ENCODE measurements around the gene MTHFD2L. TPM values are rescaled to one million over a fixed set of nuclear protein-coding genes. Genes with fewer than 3 reads are reported as not detected.

MTHFD2L gene
- total and polyA plus RNA-seq, 2 of the 8 experiments (the other 6 are each of a cell fraction or from before 2014, with no cell fraction given), result 5.4 to 15.0 TPM

- WGBS, 2 experiments (ENCODE audit: extremely low coverage in 1 of 2, insufficient coverage in 1 of 2, insufficient read length in 1 of 2, insufficient replicate concordance in 2 of 2, low coverage in 1 of 2, low lambda C conversion rate in 2 of 2, missing lambda C conversion rate in 1 of 2), result 87% methylated on average over 1 of the region's 1 CpG; no CpG with 5 or more reads in 1 of the 2 experiments
- Histone ChIP-seq H3K27me3 (replicated peaks in 1 of 4; ENCODE audit: control insufficient read depth in 3 of 4, extremely low read depth in 1 of 4, insufficient read depth in 3 of 4, low read length in 3 of 4) (no peaks in the 10 kb centered on the region), H4K8ac (ENCODE audit: extremely low read depth, insufficient read depth, low read length) (no peak overlapping the region), H4K20me1 (replicated peaks in 1 of 2; ENCODE audit: control insufficient read depth in 1 of 2, insufficient read depth in 2 of 2, low read length in 2 of 2) (no peaks in the 10 kb centered on the region), H2BK120ac (replicated peaks; ENCODE audit: low read depth, low read length) (no peak overlapping the region), H3K4me1 (replicated peaks in 1 of 4; ENCODE audit: control insufficient read depth in 3 of 4, insufficient read depth in 4 of 4, low read length in 3 of 4) (peaks cover 0 to 6% (median 1%) of the 10 kb centered on the region in 4 experiments; a peak in 3 of 7 replicates), H3K4me3 (ENCODE audit: extremely low read depth in 1 of 4, insufficient read depth in 2 of 4, low read depth in 3 of 4, low read length in 4 of 4) (no peak overlapping the region), H4K5ac (ENCODE audit: insufficient read length, low read depth, low read length) (no peak overlapping the region), H3K18ac (ENCODE audit: extremely low read depth, low read length) (no peak overlapping the region), H3K4me2 (ENCODE audit: insufficient read depth in 1 of 2, low read depth in 2 of 2, low read length in 2 of 2) (no peak overlapping the region), H4K91ac (replicated peaks; ENCODE audit: insufficient read length, low read length) (no peak overlapping the region), H2BK5ac (ENCODE audit: low read depth, low read length) (no peak overlapping the region), H3K14ac (ENCODE audit: insufficient read length) (no peak overlapping the region), H2BK15ac (ENCODE audit: low read length) (no peak overlapping the region), H3K23ac (ENCODE audit: insufficient read length) (no peak overlapping the region), H3K23me2 (ENCODE audit: low read depth, low read length) (peaks cover 1% of the 10 kb centered on the region; the same call in 1 of the 2 replicates), H3K79me1 (ENCODE audit: low read depth, low read length) (no peaks in the 10 kb centered on the region), H3K27ac (ENCODE audit: low read depth, low read length) (no peak overlapping the region), H2AK5ac (ENCODE audit: low read depth, low read length) (no peak overlapping the region), H3K56ac (replicated peaks; ENCODE audit: insufficient read length, low read depth, low read length) (no peak overlapping the region), H3K4ac (replicated peaks; ENCODE audit: insufficient read length, low read depth, low read length) (no peak overlapping the region), H2BK12ac (ENCODE audit: low read depth, low read length) (no peak overlapping the region), H3K9me3 (ENCODE audit: insufficient read depth in 2 of 2, low read depth in 1 of 2, low read length in 1 of 2) (no peaks in the 10 kb centered on the region), H3K9ac (replicated peaks in 1 of 4; ENCODE audit: extremely low read depth in 1 of 4, low read depth in 3 of 4, low read length in 3 of 4) (no peak overlapping the region), H2AFZ (ENCODE audit: low read length) (no peak overlapping the region), H3K79me2 (ENCODE audit: control insufficient read depth in 1 of 2, insufficient read depth in 2 of 2, low read length in 2 of 2) (no peaks in the 10 kb centered on the region), H2BK20ac (ENCODE audit: low read length) (no peak overlapping the region), H3K36me3 (ENCODE audit: control insufficient read depth in 2 of 4, insufficient read depth in 4 of 4, low read length in 3 of 4) (no peaks in the 10 kb centered on the region; a peak in 1 of 8 replicates)
- TF ChIP-seq JUN (IDR thresholded peaks at IDR 0.05; ENCODE audit: low read depth, low read length), result no peak
- TF ChIP-seq NANOG (IDR thresholded peaks at IDR 0.05; ENCODE audit: insufficient read depth, low read depth, low read length, poor library complexity, severe bottlenecking), result no peak
- TF ChIP-seq POLR2AphosphoS5 (IDR thresholded peaks at IDR 0.05; ENCODE audit: low read depth, low read length), result no peak
- TF ChIP-seq USF2 (IDR thresholded peaks at IDR 0.05; ENCODE audit: low read length), result no peak
- TF ChIP-seq ATF2 (IDR thresholded peaks at IDR 0.05; ENCODE audit: low read length), result no peak
- no peak for TF ChIP-seq POU5F1 (IDR thresholded peaks at IDR 0.05; ENCODE audit: low read depth, low read length)
- POLR2A ChIA-PET (ENCODE audit: partially characterized antibody), result interaction anchor here (2.0 to 2.1 kb wide), 2 partner anchors 94 to 134 kb away, joined by 5 to 6 read pairs; partner anchors contain the start of genes CXCL3 and CXCL5
- FAIRE-seq (peak; percentile 24), DNase-seq (ENCODE audit: low read depth in 1 of 2, low spot score in 2 of 2) (no peak)
- CTCF ChIA-PET (ENCODE audit: partially characterized antibody), result interaction anchor here (0.7 to 4.2 kb wide), 24 partner anchors 8 to 866 kb away, joined by 3 to 30 read pairs (median 6); partner anchors contain the start of genes CXCL3 and CXCL5
Measured at GRCh38 chr4:74132944-74133343, 25.0 kb upstream of the MTHFD2L start.

Data from H1 (cell line).